ENCODE data around the gene NSD2. TPM values are rescaled to one million over a fixed set of nuclear protein-coding genes. Genes with fewer than 3 reads are reported as not detected.

The NSD2 gene
- total RNA-seq, 1 experiment from 2014 or later: 136 TPM

DNA sequence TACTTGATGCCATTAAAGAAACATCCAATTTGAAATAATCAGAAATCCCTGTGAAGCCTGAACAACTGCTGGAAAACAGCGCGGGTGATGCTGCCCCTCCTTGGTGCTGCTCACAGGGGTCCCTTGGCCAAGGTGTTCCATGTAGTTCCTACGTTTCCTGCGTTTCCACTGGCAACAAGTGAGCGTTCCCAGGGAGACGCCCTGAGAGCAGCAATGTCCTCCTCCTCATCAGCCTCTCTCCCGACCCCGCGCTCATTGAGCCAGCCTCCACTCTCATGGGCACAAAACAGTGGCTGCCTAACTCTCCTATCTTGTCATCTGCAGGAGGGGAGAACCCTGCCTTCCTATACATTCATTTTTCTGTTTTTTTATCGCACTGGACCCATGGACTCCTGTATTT lies 34.1 kb upstream of the NSD2 start:
- Histone ChIP-seq H4K20me1 (ENCODE audit: control insufficient read depth, insufficient read depth, insufficient read length) (no peaks in the 10 kb centered on the region), H4K5ac (ENCODE audit: insufficient read length, low read depth, low read length) (no peak overlapping the region), H3K4me1 (ENCODE audit: insufficient read depth, low read length) (no peaks in the 10 kb centered on the region), H3K14ac (ENCODE audit: insufficient read depth, low read length) (no peak overlapping the region), H2BK5ac (ENCODE audit: insufficient read length, low read length) (no peak overlapping the region), H3K27ac (ENCODE audit: insufficient read length, low read depth, low read length) (no peak overlapping the region), H2BK20ac (ENCODE audit: low read depth, low read length, poor library complexity, severe bottlenecking) (no peak overlapping the region), H4K8ac (replicated peaks; ENCODE audit: insufficient read length, low read depth, low read length) (no peak overlapping the region), H2AFZ (ENCODE audit: low read length) (no peak overlapping the region), H3K79me2 (ENCODE audit: insufficient read depth, low read length) (no peaks in the 10 kb centered on the region), H2AK5ac (ENCODE audit: insufficient read length, low read length) (no peak overlapping the region), H2BK12ac (ENCODE audit: insufficient read length, low read depth, low read length) (no peak overlapping the region), H3K9ac (ENCODE audit: extremely low read depth, insufficient read length, low read length) (no peak overlapping the region), H3T11ph (ENCODE audit: low read length) (no peak overlapping the region), H3K4me2 (ENCODE audit: insufficient read depth, insufficient read length, low read length) (no peak overlapping the region), H3K4ac (ENCODE audit: low read depth, low read length) (no peak overlapping the region), H3K18ac (ENCODE audit: insufficient read length, low read depth, low read length) (no peak overlapping the region), H3K79me1 (ENCODE audit: insufficient read depth, low read depth, low read length, poor library complexity, severe bottlenecking) (no peaks in the 10 kb centered on the region), H3K23ac (ENCODE audit: insufficient read length, low read depth, low read length) (no peak overlapping the region), H4K91ac (ENCODE audit: insufficient read length, low read depth, low read length) (no peak overlapping the region), H2BK120ac (ENCODE audit: low read depth, low read length, poor library complexity, severe bottlenecking) (no peak overlapping the region), H3K56ac (ENCODE audit: insufficient read length, low read depth, low read length) (no peak overlapping the region), H3K27me3 (ENCODE audit: insufficient read depth, low read length) (no peaks in the 10 kb centered on the region), H2BK15ac (ENCODE audit: low read depth, low read length) (no peak overlapping the region), H3K9me3 (ENCODE audit: control insufficient read depth, low read depth, low read length) (no peaks in the 10 kb centered on the region), H3K23me2 (ENCODE audit: insufficient read length, low read depth, low read length, poor library complexity, severe bottlenecking) (no peaks in the 10 kb centered on the region)
- WGBS (ENCODE audit: extremely low coverage, insufficient read length, low lambda C conversion rate): no CpG with 5 or more reads among the region's 10 CpGs
- Mint-ChIP-seq H3K27ac (no peak overlapping the region), H3K9me3 (no peaks in the 10 kb centered on the region), H3K4me3 (no peak overlapping the region), H3K4me1 (no peaks in the 10 kb centered on the region), H3K36me3 (ENCODE audit: insufficient read depth in 1 of 3, low read depth in 3 of 3) (peaks cover 30 to 69% (median 54%) of the 10 kb centered on the region in 3 experiments; a peak in 6 of 7 replicates), H3K27me3 (ENCODE audit: low read depth) (no peaks in the 10 kb centered on the region)
- no peak for DNase-seq
- TF ChIP-seq CTCF (conservative IDR thresholded peaks at IDR 0.05): no peak

Measured in H9 (cell line).